Caco-2 (cell line): Measurements from ENCODE around the gene GSE1. TPM values are rescaled to one million over a fixed set of nuclear protein-coding genes. Genes with fewer than 3 reads are reported as not detected.

Experiments used
- BruUV-seq: library from RNA; stranded (reverse); fragments of 400-500 nt; replicated peaks from 2 replicates; lab custom pipeline; 2021; lab: Mats Ljungman, UMichigan
- CTCF ChIA-PET: fragments of 300-600 bp; sonication (Branson Sonifier 250); formaldehyde crosslinking; loops from one replicate; lab custom pipeline; 2022; ENCODE audit warnings: antibody characterized with exemption; lab: Charles Lee
- POLR2A ChIA-PET: fragments of 300-600 bp; sonication (Branson Sonifier 250); formaldehyde crosslinking; loops from one replicate; lab custom pipeline; 2022; ENCODE audit warnings: antibody characterized with exemption; lab: Charles Lee
- DNase-seq, 2 experiments: peaks; one replicate each; pipeline versions ENCODE4 v3.0.0 to v3.0.0-alpha.2; 2020 to 2022
- H3K27me3 ChIP-seq: replicated peaks from 2 replicates; pipeline ENCODE4 v1.6.0; 2011; ENCODE audit warnings: low read length; ENCODE audit not compliant: control insufficient read depth, insufficient read depth
- H3K36me3 ChIP-seq: 2 replicates; pipeline ENCODE4 v1.5.1; 2011; ENCODE audit warnings: low read length; ENCODE audit not compliant: control insufficient read depth, insufficient read depth
- H3K4me1 ChIP-seq: fragments of 250-450 bp; sonication (Bioruptor Pico); 2 replicates; pipeline ENCODE4 v1.5.1; 2020; ENCODE audit warnings: mild to moderate bottlenecking
- H3K4me3 ChIP-seq: 2 replicates; pipeline ENCODE4 v1.5.1; 2011; ENCODE audit warnings: low read depth, mild to moderate bottlenecking, control low read depth, low read length
- H3K9me3 ChIP-seq: fragments of 250-450 bp; sonication (Bioruptor Pico); 2 replicates; pipeline ENCODE4 v1.5.1; 2020; ENCODE audit warnings: mild to moderate bottlenecking, moderate library complexity
- H3K27ac Mint-ChIP-seq: one replicate; pipeline ENCODE4 v1.8.0; 2022; ENCODE audit warnings: mixed read lengths; ENCODE audit not compliant: unreplicated experiment
- H3K27me3 Mint-ChIP-seq: one replicate; pipeline ENCODE4 v1.8.0; 2022; ENCODE audit warnings: mixed read lengths; ENCODE audit not compliant: insufficient read depth, unreplicated experiment
- H3K36me3 Mint-ChIP-seq: one replicate; pipeline ENCODE4 v1.8.0; 2022; ENCODE audit warnings: mild to moderate bottlenecking, mixed read lengths; ENCODE audit not compliant: insufficient read depth, unreplicated experiment
- H3K4me1 Mint-ChIP-seq: one replicate; pipeline ENCODE4 v1.8.0; 2022; ENCODE audit warnings: low read depth, mixed read lengths; ENCODE audit not compliant: unreplicated experiment
- H3K4me3 Mint-ChIP-seq: one replicate; pipeline ENCODE4 v1.8.0; 2022; ENCODE audit warnings: mild to moderate bottlenecking, moderate library complexity, mixed read lengths; ENCODE audit not compliant: unreplicated experiment
- H3K9me3 Mint-ChIP-seq: one replicate; pipeline ENCODE4 v1.8.0; 2022; ENCODE audit warnings: mixed read lengths; ENCODE audit not compliant: unreplicated experiment
- CTCF ChIP-seq, 2 experiments: fragments of 200-600 bp in 1 of 2; IDR thresholded peaks; 1 replicate in 1 of 2; 2 replicates in 1 of 2; pipeline versions ENCODE4 v1.5.1 to v1.8.0; 2011 to 2022; ENCODE audit warnings: antibody characterized with exemption in 1 of 2, control low read depth in 1 of 2, inconsistent platforms in 1 of 2, low read depth in 1 of 2, low read length in 1 of 2, mild to moderate bottlenecking in 1 of 2, moderate library complexity in 1 of 2; ENCODE audit not compliant: insufficient read depth in 1 of 2, severe bottlenecking in 1 of 2, unreplicated experiment in 1 of 2
- intact Hi-C: fragments of 100-400 bp; cut with micrococcal nuclease; formaldehyde crosslinking; loops from one replicate; pipeline ENCODE4 v1.10.0; 2022; ENCODE audit not compliant: unreplicated experiment
- total RNA-seq: library from RNA; stranded (reverse); gene quantifications from 2 replicates; pipeline ENCODE4 v1.2.3, GENCODE V29; 2022

GSE1 gene
- total RNA-seq, 1 experiment from 2014 or later: 142 TPM

GRCh38 chr16:85648805-85649204, 35.7 kb downstream of the GSE1 start:
- intact Hi-C loops: no loop called here
- CTCF ChIA-PET: interaction anchor here (0.7 kb wide), 1 partner anchor 35 kb away, joined by 5 read pairs; no protein-coding TSS in a partner anchor
- no peaks in the 10 kb centered on the region for H3K9me3 Mint-ChIP-seq
- peaks cover 69% of the 10 kb centered on the region for H3K36me3 Mint-ChIP-seq
- no peak overlapping the region for H3K4me3 ChIP-seq
- peak overlapping the region; percentile 77 for H3K27ac Mint-ChIP-seq
- no peak for DNase-seq
- no peak overlapping the region for H3K4me3 Mint-ChIP-seq
- no peaks in the 10 kb centered on the region for H3K9me3 ChIP-seq
- no TSS peak for BruUV-seq
- H3K4me1 Mint-ChIP-seq: peaks cover 24% of the 10 kb centered on the region
- H3K36me3 ChIP-seq: peaks cover 7% of the 10 kb centered on the region
- POLR2A ChIA-PET: no interaction called here
- no peak for TF ChIP-seq CTCF (IDR thresholded peaks at IDR 0.05; ENCODE audit: insufficient read depth in 1 of 2, low read depth in 1 of 2, low read length in 1 of 2, severe bottlenecking in 1 of 2, unreplicated experiment in 1 of 2)
- peaks cover 24% of the 10 kb centered on the region for H3K4me1 ChIP-seq
- no peaks in the 10 kb centered on the region for H3K27me3 Mint-ChIP-seq
- H3K27me3 ChIP-seq: no peaks in the 10 kb centered on the region

- POLR2A ChIA-PET: no interaction called here
- Mint-ChIP-seq H3K9me3 (no peaks in the 10 kb centered on the region), H3K27me3 (no peaks in the 10 kb centered on the region), H3K27ac (peak overlapping the region; percentile 77), H3K4me1 (peaks cover 17% of the 10 kb centered on the region), H3K4me3 (no peak overlapping the region), H3K36me3 (peaks cover 69% of the 10 kb centered on the region)
- no peaks in the 10 kb centered on the region for H3K9me3 ChIP-seq
- intact Hi-C loops: no loop called here
- H3K36me3 ChIP-seq: peaks cover 10% of the 10 kb centered on the region
- no TSS peak for BruUV-seq
- CTCF ChIA-PET: interaction anchor here (0.6 to 0.7 kb wide), 2 partner anchors 35 to 70 kb away, joined by 4 to 5 read pairs; no protein-coding TSS in a partner anchor
- H3K4me1 ChIP-seq: peaks cover 18% of the 10 kb centered on the region
- no peak overlapping the region for H3K4me3 ChIP-seq
- DNase-seq: no peak
- no peaks in the 10 kb centered on the region for H3K27me3 ChIP-seq
- TF ChIP-seq CTCF (IDR thresholded peaks at IDR 0.05; ENCODE audit: insufficient read depth in 1 of 2, low read depth in 1 of 2, low read length in 1 of 2, severe bottlenecking in 1 of 2, unreplicated experiment in 1 of 2): no peak
Measured at GRCh38 chr16:85649411-85650134, 36.5 kb downstream of the GSE1 start.

- Histone ChIP-seq H3K27me3 (no peaks in the 10 kb centered on the region), H3K4me3 (no peak overlapping the region), H3K4me1 (peaks cover 11% of the 10 kb centered on the region), H3K9me3 (no peaks in the 10 kb centered on the region), H3K36me3 (peaks cover 10% of the 10 kb centered on the region)
- intact Hi-C loops: no loop called here
- no peak overlapping the region for H3K27ac Mint-ChIP-seq
- no peaks in the 10 kb centered on the region for H3K9me3 Mint-ChIP-seq
- TF ChIP-seq CTCF (IDR thresholded peaks at IDR 0.05; ENCODE audit: insufficient read depth in 1 of 2, low read depth in 1 of 2, low read length in 1 of 2, severe bottlenecking in 1 of 2, unreplicated experiment in 1 of 2): no peak
- DNase-seq: no peak
- peaks cover 10% of the 10 kb centered on the region for H3K4me1 Mint-ChIP-seq
- CTCF ChIA-PET: interaction anchor here (0.6 to 1.0 kb wide), 2 partner anchors 9 to 70 kb away, joined by 4 read pairs; no protein-coding TSS in a partner anchor
- H3K4me3 Mint-ChIP-seq: no peak overlapping the region
- H3K27me3 Mint-ChIP-seq: no peaks in the 10 kb centered on the region
- POLR2A ChIA-PET: no interaction called here
- peaks cover 69% of the 10 kb centered on the region for H3K36me3 Mint-ChIP-seq
- no TSS peak for BruUV-seq
Measured at GRCh38 chr16:85650135-85650843, 37.2 kb downstream of the GSE1 start.
